Fibroblast of lung (primary cell): ENCODE measurements around the gene PDE4D. TPM values are rescaled to one million over a fixed set of nuclear protein-coding genes. Genes with fewer than 3 reads are reported as not detected.

ENCODE experiments used
- DNase-seq, 2 donors: peaks; one replicate each; pipeline versions ENCODE4 v3.0.0 to v3.0.0-alpha.2; 2010; ENCODE audit warnings: low read depth in 2 of 2
- H2AFZ ChIP-seq: 2 replicates; pipeline ENCODE4 v1.5.1; 2012; ENCODE audit warnings: low read length, control low read depth, inconsistent platforms
- H3K27ac ChIP-seq: 2 replicates; pipeline ENCODE4 v1.5.1; 2011; ENCODE audit warnings: low read length, control low read depth; ENCODE audit not compliant: insufficient read depth
- H3K27me3 ChIP-seq: 2 replicates; pipeline ENCODE4 v1.5.1; 2011; ENCODE audit warnings: mild to moderate bottlenecking, low read length; ENCODE audit not compliant: control insufficient read depth, insufficient read depth
- H3K36me3 ChIP-seq: 2 replicates; pipeline ENCODE4 v1.5.1; 2011; ENCODE audit warnings: low read length; ENCODE audit not compliant: control insufficient read depth, insufficient read depth
- H3K4me1 ChIP-seq: 2 replicates; pipeline ENCODE4 v1.5.1; 2011; ENCODE audit warnings: low read length; ENCODE audit not compliant: control insufficient read depth, insufficient read depth; ENCODE audit errors: extremely low read depth
- H3K4me2 ChIP-seq: 2 replicates; pipeline ENCODE4 v1.5.1; 2011; ENCODE audit warnings: low read length, control low read depth; ENCODE audit not compliant: insufficient read depth; ENCODE audit errors: extremely low read depth
- H3K4me3 ChIP-seq, 4 experiments: fragments of 200-600 bp in 1 of 4; sonication (generic) in 1 of 4; replicated peaks in 1 of 4; 2 replicates each; pipeline ENCODE4 v1.5.1; 2011 to 2016; ENCODE audit warnings: low read length in 4 of 4, low read depth in 3 of 4, mild to moderate bottlenecking in 3 of 4, control low read depth in 2 of 4, inconsistent platforms in 1 of 4, mixed read lengths in 1 of 4; ENCODE audit not compliant: insufficient read depth in 1 of 4; ENCODE audit errors: control extremely low read depth in 1 of 4
- H3K79me2 ChIP-seq: 2 replicates; pipeline ENCODE4 v1.5.1; 2012; ENCODE audit warnings: mild to moderate bottlenecking, low read length, inconsistent platforms; ENCODE audit not compliant: control insufficient read depth, insufficient read depth
- H3K9ac ChIP-seq: 2 replicates; pipeline ENCODE4 v1.5.1; 2011; ENCODE audit warnings: mild to moderate bottlenecking, low read length, control low read depth; ENCODE audit not compliant: insufficient read depth
- H3K9me3 ChIP-seq: 2 replicates; pipeline ENCODE4 v1.5.1; 2012; ENCODE audit warnings: low read depth, low read length; ENCODE audit not compliant: control insufficient read depth, insufficient read depth
- H4K20me1 ChIP-seq: 2 replicates; pipeline ENCODE4 v1.5.1; 2011; ENCODE audit warnings: low read length; ENCODE audit not compliant: control insufficient read depth, insufficient read depth; ENCODE audit errors: extremely low read depth
- CTCF ChIP-seq, 2 donors: IDR thresholded peaks in 1 of 2; conservative IDR thresholded peaks in 1 of 2; 1 replicate in 1 of 2; 2 replicates in 1 of 2; pipeline ENCODE4 v1.5.1; 2011 to 2012; ENCODE audit warnings: low read length in 2 of 2, control low read depth in 1 of 2, inconsistent platforms in 1 of 2, low read depth in 1 of 2, mild to moderate bottlenecking in 1 of 2
- EZH2 ChIP-seq: IDR thresholded peaks from 2 replicates; pipeline ENCODE4 v1.5.1; 2012; ENCODE audit warnings: low read length, control low read depth, mild to moderate bottlenecking; ENCODE audit errors: missing control alignments
- polyA plus RNA-seq, 2 donors: library from polyadenylated mRNA; depleted of rRNA in 1 of 2; stranded (reverse) in 1 of 2; unstranded in 1 of 2; fragments of >200 nt; gene quantifications; 2 replicates each; pipeline ENCODE4 v1.2.1, GENCODE V29; 2011 to 2012; ENCODE audit warnings: missing spikeins in 1 of 2
- total RNA-seq: library from RNA; depleted of rRNA; stranded (reverse); fragments of >200 nt; gene quantifications from 2 replicates; pipeline ENCODE4 v1.2.1, GENCODE V29; 2014

The PDE4D gene
- total and polyA plus RNA-seq, 2 donors (not counting 1 experiment from before 2014, with no cell fraction given), result 2.1 to 8.3 TPM

DNA sequence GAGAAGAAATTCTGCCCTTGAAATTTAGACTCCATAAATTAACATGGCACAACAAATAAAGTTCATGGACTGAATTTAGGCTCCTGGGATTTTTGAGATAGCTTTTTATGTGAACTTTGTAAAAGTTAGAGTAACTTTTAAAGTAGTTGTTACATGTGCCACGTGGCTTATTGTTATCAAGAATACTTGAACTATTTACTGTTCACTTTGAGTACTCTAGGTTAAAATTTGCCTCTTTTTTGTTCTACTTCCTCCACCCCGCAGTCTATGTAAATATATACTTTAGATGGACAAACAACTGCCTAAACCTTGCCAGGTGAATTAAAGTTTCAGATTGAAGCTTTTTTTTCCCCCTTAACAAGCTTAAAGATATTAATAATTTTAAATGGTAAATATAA, 852.7 kb downstream of the PDE4D start:
- Histone ChIP-seq H4K20me1 (no peaks in the 10 kb centered on the region), H3K27ac (no peak overlapping the region), H3K27me3 (no peaks in the 10 kb centered on the region), H3K4me2 (no peak overlapping the region), H3K9me3 (no peaks in the 10 kb centered on the region), H3K79me2 (no peaks in the 10 kb centered on the region), H3K9ac (no peak overlapping the region), H3K4me1 (peaks cover 5% of the 10 kb centered on the region), H3K36me3 (no peaks in the 10 kb centered on the region), H2AFZ (no peak overlapping the region), H3K4me3 (no peak overlapping the region)
- TF ChIP-seq CTCF (conservative IDR thresholded peaks at IDR 0.05 in 1 of 2, IDR thresholded peaks at IDR 0.05 in 1 of 2; ENCODE audit: low read depth in 1 of 2, low read length in 2 of 2) (no peak), EZH2 (no peak)
- no peak for DNase-seq

- peak in 1 of 2 donors; percentile 81 for DNase-seq
- no peaks in the 10 kb centered on the region for H3K79me2 ChIP-seq
- H3K4me1 ChIP-seq, result peaks cover 8% of the 10 kb centered on the region
- H4K20me1 ChIP-seq, result no peaks in the 10 kb centered on the region
- peak overlapping the region in 3 of 4 experiments; percentile 55 to 70 (median 56) for H3K4me3 ChIP-seq
- H3K27ac ChIP-seq, result no peak overlapping the region
- no peaks in the 10 kb centered on the region for H3K9me3 ChIP-seq
- H3K9ac ChIP-seq, result peak overlapping the region; percentile 62
- H3K36me3 ChIP-seq, result no peaks in the 10 kb centered on the region
- peak overlapping the region; percentile 55 for H3K4me2 ChIP-seq
- no peaks in the 10 kb centered on the region for H3K27me3 ChIP-seq
- TF ChIP-seq EZH2 (peak; percentile 63), CTCF (conservative IDR thresholded peaks at IDR 0.05 in 1 of 2, IDR thresholded peaks at IDR 0.05 in 1 of 2; ENCODE audit: low read depth in 1 of 2, low read length in 2 of 2) (no peak)
- no peak overlapping the region for H2AFZ ChIP-seq
These were observed 853.3 kb downstream of the PDE4D start for GRCh38 chr5:59040024-59040803.

DNA sequence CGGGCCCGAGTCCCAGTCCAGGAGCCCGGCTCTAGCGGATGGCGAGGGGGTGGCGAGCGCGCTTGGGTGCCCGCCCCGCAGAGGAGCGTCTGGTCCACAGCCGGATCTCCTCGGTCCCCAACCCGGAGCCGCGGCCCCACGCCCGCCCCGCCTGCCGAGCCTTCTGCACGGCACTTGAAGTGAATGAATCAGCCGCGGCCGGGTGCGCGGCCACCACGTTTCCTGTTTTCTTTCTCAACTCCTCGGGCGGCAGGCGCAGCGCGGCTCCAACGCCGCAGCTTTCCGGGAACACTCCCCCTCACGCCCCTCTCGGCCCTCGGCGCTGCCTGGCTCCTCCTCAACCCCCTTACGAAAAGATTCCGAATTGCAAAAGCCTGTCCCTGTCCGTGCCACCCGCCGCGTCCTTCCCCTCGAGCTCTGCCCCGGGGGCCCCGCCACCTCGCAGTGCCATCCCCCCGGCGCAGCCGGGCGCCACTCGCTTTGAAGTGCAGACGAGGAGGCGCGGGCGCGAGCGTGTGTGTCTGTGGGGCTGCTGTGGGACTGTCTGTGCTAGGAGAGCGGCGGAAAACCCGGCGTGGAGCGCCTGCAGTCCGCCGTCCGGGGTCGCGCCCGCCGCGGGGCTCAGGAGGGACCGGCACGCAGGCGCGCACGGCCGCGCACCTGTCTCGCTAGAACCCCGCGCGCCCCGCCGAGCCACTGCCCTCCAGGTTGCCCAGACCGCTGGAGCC, 854.1 kb downstream of the PDE4D start:
- peak overlapping the region; percentile 62 for H3K9ac ChIP-seq
- H3K4me3 ChIP-seq, result peak overlapping the region; percentile 56 to 95 (median 70)
- H3K79me2 ChIP-seq, result no peaks in the 10 kb centered on the region
- peak; percentile 77 to 80 for DNase-seq
- no peaks in the 10 kb centered on the region for H3K27me3 ChIP-seq
- H3K4me2 ChIP-seq, result peak overlapping the region; percentile 55
- no peak for TF ChIP-seq EZH2
- TF ChIP-seq CTCF (conservative IDR thresholded peaks at IDR 0.05 in 1 of 2, IDR thresholded peaks at IDR 0.05 in 1 of 2; ENCODE audit: low read depth in 1 of 2, low read length in 2 of 2), result no peak
- H2AFZ ChIP-seq, result peak overlapping the region; percentile 47
- peaks cover 8% of the 10 kb centered on the region for H3K4me1 ChIP-seq
- H3K9me3 ChIP-seq, result no peaks in the 10 kb centered on the region
- no peaks in the 10 kb centered on the region for H3K36me3 ChIP-seq
- H4K20me1 ChIP-seq, result no peaks in the 10 kb centered on the region
- H3K27ac ChIP-seq, result peak overlapping the region; percentile 81
